Loucy (cell line): ENCODE data around the gene IDH3G.
A peak's percentile ranks its signal among the peaks of the same experiment; 100 is the strongest.

Experiments
- H2AFZ ChIP-seq: fragments of 200-600 bp; sonication (generic); 2 replicates; pipeline ENCODE4 v1.6.0; 2016; ENCODE audit warnings: antibody characterized with exemption, mild to moderate bottlenecking, low read length, moderate library complexity
- H3F3A ChIP-seq: fragments of 200-600 bp; 2 replicates; pipeline ENCODE4 v1.6.0; 2016; ENCODE audit warnings: antibody characterized with exemption, low read depth, mild to moderate bottlenecking
- H3K27me3 ChIP-seq: fragments of 200-600 bp; sonication (generic); 2 replicates; pipeline ENCODE4 v1.6.1; 2014; ENCODE audit warnings: low read length, mild to moderate bottlenecking; ENCODE audit not compliant: insufficient read depth, poor library complexity, severe bottlenecking
- H3K36me3 ChIP-seq: fragments of 200-600 bp; sonication (generic); 2 replicates; pipeline ENCODE4 v1.6.1; 2016; ENCODE audit warnings: low read length; ENCODE audit not compliant: insufficient read depth
- H3K4me1 ChIP-seq: fragments of 200-600 bp; sonication (generic); 2 replicates; pipeline ENCODE4 v1.5.1; 2014; ENCODE audit warnings: low read length, mild to moderate bottlenecking; ENCODE audit not compliant: insufficient read depth, poor library complexity, severe bottlenecking
- H3K4me2 ChIP-seq: fragments of 200-600 bp; sonication (generic); 2 replicates; pipeline ENCODE4 v1.6.0; 2014; ENCODE audit warnings: antibody characterized with exemption, low read length, low read depth, mild to moderate bottlenecking; ENCODE audit not compliant: poor library complexity, severe bottlenecking
- H3K4me3 ChIP-seq: fragments of 200-600 bp; sonication (generic); 2 replicates; pipeline ENCODE4 v1.5.1; 2014; ENCODE audit warnings: low read length, mild to moderate bottlenecking, mixed read lengths; ENCODE audit not compliant: poor library complexity, severe bottlenecking
- H3K79me2 ChIP-seq: fragments of 200-600 bp; sonication (generic); 2 replicates; pipeline ENCODE4 v1.6.1; 2014; ENCODE audit warnings: low read length; ENCODE audit not compliant: insufficient read depth
- H3K9ac ChIP-seq: fragments of 200-600 bp; sonication (generic); 2 replicates; pipeline ENCODE4 v1.6.0; 2014; ENCODE audit warnings: mild to moderate bottlenecking, low read depth, low read length, moderate library complexity; ENCODE audit not compliant: poor library complexity, severe bottlenecking
- H3K9me2 ChIP-seq: fragments of 200-600 bp; sonication (generic); replicated peaks from 2 replicates; pipeline ENCODE4 v1.6.1; 2016; ENCODE audit warnings: low read depth, low read length, mixed read lengths
- H3K9me3 ChIP-seq: fragments of 200-600 bp; sonication (generic); 2 replicates; pipeline ENCODE4 v1.6.1; 2014; ENCODE audit warnings: mild to moderate bottlenecking, antibody characterized with exemption, low read length, low read depth; ENCODE audit not compliant: insufficient read depth
- H4K20me1 ChIP-seq: fragments of 200-600 bp; sonication (generic); 2 replicates; pipeline ENCODE4 v1.6.0; 2014; ENCODE audit warnings: antibody characterized with exemption, low read length, mild to moderate bottlenecking; ENCODE audit not compliant: insufficient read depth, poor library complexity, severe bottlenecking
- EZH2phosphoT487 ChIP-seq: fragments of 200-600 bp; IDR thresholded peaks from 2 replicates; pipeline ENCODE4 v1.6.1; 2018; ENCODE audit warnings: antibody characterized with exemption, mild to moderate bottlenecking, moderate library complexity, borderline replicate concordance
- TF ChIP-seq, protein P1 (sequence below): fragments of 200-600 bp; sonication (generic); conservative IDR thresholded peaks from 2 replicates; pipeline ENCODE4 v1.5.1; 2014; ENCODE audit warnings: mild to moderate bottlenecking, antibody characterized with exemption, low read length

The IDH3G gene

DNA sequence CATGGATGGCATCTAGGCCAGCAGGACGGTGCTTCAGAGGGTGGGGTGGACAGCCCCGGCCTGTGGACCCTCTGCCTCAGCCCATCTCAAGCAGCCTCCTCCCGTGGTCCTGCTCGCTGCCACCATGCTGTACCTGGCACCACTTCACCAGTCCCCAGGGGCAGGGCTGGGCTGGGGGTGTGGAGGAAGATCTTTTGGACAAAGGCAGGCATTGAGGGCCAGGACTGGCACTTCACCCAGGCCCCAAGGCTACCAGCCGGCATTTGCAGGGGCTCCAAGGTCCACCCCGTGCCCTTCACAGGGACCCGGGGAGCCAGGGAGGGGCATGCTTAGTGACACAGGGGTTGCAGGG, 29.4 kb downstream of the IDH3G start:
- no peaks in the 10 kb centered on the region for H3F3A ChIP-seq
- no peaks in the 10 kb centered on the region for H4K20me1 ChIP-seq
- no peak overlapping the region for H3K4me2 ChIP-seq
- H3K9ac ChIP-seq, result no peak overlapping the region
- H3K4me3 ChIP-seq, result no peak overlapping the region
- no peaks in the 10 kb centered on the region for H3K9me3 ChIP-seq
- H3K79me2 ChIP-seq, result no peaks in the 10 kb centered on the region
- H3K27me3 ChIP-seq, result no peaks in the 10 kb centered on the region
- H3K4me1 ChIP-seq, result peaks cover 4% of the 10 kb centered on the region
- H3K36me3 ChIP-seq, result no peaks in the 10 kb centered on the region
- no peak overlapping the region for H2AFZ ChIP-seq
- TF ChIP-seq EZH2phosphoT487, result no peak
- TF ChIP-seq, protein P1, sequence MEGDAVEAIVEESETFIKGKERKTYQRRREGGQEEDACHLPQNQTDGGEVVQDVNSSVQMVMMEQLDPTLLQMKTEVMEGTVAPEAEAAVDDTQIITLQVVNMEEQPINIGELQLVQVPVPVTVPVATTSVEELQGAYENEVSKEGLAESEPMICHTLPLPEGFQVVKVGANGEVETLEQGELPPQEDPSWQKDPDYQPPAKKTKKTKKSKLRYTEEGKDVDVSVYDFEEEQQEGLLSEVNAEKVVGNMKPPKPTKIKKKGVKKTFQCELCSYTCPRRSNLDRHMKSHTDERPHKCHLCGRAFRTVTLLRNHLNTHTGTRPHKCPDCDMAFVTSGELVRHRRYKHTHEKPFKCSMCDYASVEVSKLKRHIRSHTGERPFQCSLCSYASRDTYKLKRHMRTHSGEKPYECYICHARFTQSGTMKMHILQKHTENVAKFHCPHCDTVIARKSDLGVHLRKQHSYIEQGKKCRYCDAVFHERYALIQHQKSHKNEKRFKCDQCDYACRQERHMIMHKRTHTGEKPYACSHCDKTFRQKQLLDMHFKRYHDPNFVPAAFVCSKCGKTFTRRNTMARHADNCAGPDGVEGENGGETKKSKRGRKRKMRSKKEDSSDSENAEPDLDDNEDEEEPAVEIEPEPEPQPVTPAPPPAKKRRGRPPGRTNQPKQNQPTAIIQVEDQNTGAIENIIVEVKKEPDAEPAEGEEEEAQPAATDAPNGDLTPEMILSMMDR, result no peak
- H3K9me2 ChIP-seq, result no peaks in the 10 kb centered on the region

DNA sequence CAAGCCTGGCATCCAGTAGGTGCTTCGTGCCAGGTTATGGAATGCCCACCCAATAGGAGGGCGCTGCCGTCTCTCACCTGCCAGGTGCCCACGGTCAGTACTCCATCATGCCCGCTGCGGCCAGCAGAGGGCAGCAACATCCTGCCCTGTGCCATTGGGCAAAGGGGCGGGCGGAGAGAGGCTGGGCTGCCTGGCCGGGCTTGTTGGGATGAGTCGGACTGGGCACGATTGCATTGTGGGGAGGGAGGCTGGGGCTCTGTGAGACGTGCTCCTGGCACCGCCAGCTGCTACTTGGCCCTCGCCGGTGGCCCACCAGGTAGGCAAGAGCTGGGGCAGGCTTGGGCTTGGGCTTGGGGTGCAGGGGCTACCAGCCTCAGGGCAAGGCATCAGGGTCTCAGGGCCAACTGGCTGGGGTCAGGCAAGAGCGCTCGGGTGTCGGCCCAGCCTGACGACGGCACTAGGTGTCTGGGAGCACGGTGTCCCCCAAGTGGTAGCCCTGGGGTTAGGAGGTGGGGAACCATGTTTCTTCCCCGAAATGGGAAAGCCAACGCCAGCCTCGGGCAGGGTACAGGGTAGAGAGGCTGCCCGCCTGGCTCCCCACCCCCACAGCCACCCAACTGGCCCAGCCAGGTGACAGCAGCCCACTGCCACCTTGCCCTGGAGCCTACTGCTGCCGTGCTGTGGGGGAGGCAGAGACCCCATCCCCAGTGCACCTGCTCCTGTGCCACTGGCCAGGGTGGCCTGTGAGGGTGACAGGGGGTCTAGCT, 30.0 kb downstream of the IDH3G start, which contains the start of gene PLXNB3:
TSS of gene PLXNB3 (plus strand) at position 261 of the 767 bp plus-strand sequence. CDS start 1,287 bp downstream, outside the sequence.
- Histone ChIP-seq H3K27me3 (no peaks in the 10 kb centered on the region), H3K9me3 (no peaks in the 10 kb centered on the region), H4K20me1 (no peaks in the 10 kb centered on the region), H3K36me3 (no peaks in the 10 kb centered on the region), H3K4me3 (peak within 1 kb of the TSS; percentile 21), H3K4me1 (peaks cover 4% of the 10 kb centered on the region), H3K9ac (peak within 1 kb of the TSS; percentile 32), H3K79me2 (no peaks in the 10 kb centered on the region), H3F3A (no peaks in the 10 kb centered on the region), H2AFZ (no peak within 1 kb of the TSS), H3K9me2 (no peaks in the 10 kb centered on the region), H3K4me2 (peak within 1 kb of the TSS; percentile 44)
- no peak for TF ChIP-seq EZH2phosphoT487
- TF ChIP-seq, protein P1, result peak; percentile 73

DNA sequence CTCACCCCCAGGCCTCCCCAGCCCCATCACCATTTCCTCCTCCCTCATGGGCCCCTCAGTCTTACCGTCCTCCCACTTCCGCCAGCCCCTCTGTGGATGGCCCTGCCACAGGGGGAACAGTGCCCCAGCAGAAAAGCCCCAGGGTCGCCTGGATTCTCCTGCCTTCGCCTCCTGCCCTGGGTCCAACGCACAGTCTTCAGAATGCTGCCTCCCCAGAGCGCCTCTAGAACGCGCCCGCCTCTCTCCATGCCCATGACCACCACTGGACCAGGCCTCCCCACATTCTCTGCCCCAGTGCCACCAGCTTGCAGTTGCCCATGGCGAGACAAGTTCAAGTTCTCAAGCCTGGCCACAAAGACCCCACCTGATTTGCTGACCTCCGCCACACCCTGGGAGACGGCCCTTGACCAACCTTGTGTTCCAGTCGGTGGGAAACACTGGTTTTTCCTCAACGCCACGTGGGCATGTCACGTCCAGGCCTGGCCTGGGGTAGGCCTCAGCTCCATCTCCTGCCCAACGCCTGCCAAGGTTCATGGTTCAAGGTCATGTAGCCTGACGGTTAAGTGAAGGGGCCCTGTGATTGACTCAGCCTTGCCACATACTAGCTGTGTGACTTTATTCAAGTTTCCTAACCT, 30.8 kb downstream of the IDH3G start:
- H4K20me1 ChIP-seq, result no peaks in the 10 kb centered on the region
- no peaks in the 10 kb centered on the region for H3K27me3 ChIP-seq
- TF ChIP-seq, protein P1, result no peak
- TF ChIP-seq EZH2phosphoT487, result no peak
- H3K9me3 ChIP-seq, result no peaks in the 10 kb centered on the region
- H3K4me2 ChIP-seq, result no peak overlapping the region
- no peak overlapping the region for H3K9ac ChIP-seq
- no peaks in the 10 kb centered on the region for H3F3A ChIP-seq
- no peaks in the 10 kb centered on the region for H3K9me2 ChIP-seq
- H3K36me3 ChIP-seq, result no peaks in the 10 kb centered on the region
- H3K79me2 ChIP-seq, result no peaks in the 10 kb centered on the region
- peaks cover 4% of the 10 kb centered on the region for H3K4me1 ChIP-seq
- H2AFZ ChIP-seq, result no peak overlapping the region
- no peak overlapping the region for H3K4me3 ChIP-seq
